Mammary epithelial cell (primary cell): ENCODE data around the gene HLA-DMB.

Experiments used
- CTCF ChIP-seq, 2 donors: IDR thresholded peaks in 1 of 2; conservative IDR thresholded peaks in 1 of 2; 2 replicates each; pipeline ENCODE4 v1.5.1; 2011 to 2012; ENCODE audit warnings: inconsistent platforms in 2 of 2, low read length in 2 of 2, mild to moderate bottlenecking in 2 of 2, control low read depth in 1 of 2, low read depth in 1 of 2; ENCODE audit not compliant: insufficient read depth in 1 of 2; ENCODE audit errors: extremely low read depth in 1 of 2
- EZH2 ChIP-seq: IDR thresholded peaks from 2 replicates; pipeline ENCODE4 v1.6.1; 2012; ENCODE audit warnings: low read length, inconsistent platforms, borderline replicate concordance

GRCh38 chr6:32968867-32969684 lies 28.2 kb upstream of the HLA-DMB start:
- TF ChIP-seq CTCF (conservative IDR thresholded peaks at IDR 0.05 in 1 of 2, IDR thresholded peaks at IDR 0.05 in 1 of 2; ENCODE audit: extremely low read depth in 1 of 2, insufficient read depth in 1 of 2, low read depth in 1 of 2, low read length in 2 of 2), result peak in 1 of 2 donors; percentile 41
- TF ChIP-seq EZH2, result no peak
